IPS-20b (cell line): ENCODE measurements around the gene EED.
"Not testable (repeated sequence)": the region's sequence is repeated elsewhere in the genome, so short reads cannot be mapped to it uniquely, and the experiment has no call there.

Experiments
- H3K27ac ChIP-seq: one replicate; pipeline ENCODE4 v1.5.1; 2013; ENCODE audit warnings: low read length
- H3K27me3 ChIP-seq: 2 replicates; pipeline ENCODE4 v1.6.1; 2013; ENCODE audit warnings: mild to moderate bottlenecking, low read length, inconsistent platforms; ENCODE audit not compliant: insufficient read depth
- H3K36me3 ChIP-seq: 2 replicates; pipeline ENCODE4 v1.6.1; 2013; ENCODE audit warnings: low read depth, mild to moderate bottlenecking, inconsistent platforms, low read length, moderate library complexity; ENCODE audit not compliant: insufficient read depth
- H3K4me1 ChIP-seq: 2 replicates; pipeline ENCODE4 v1.6.1; 2013; ENCODE audit warnings: mild to moderate bottlenecking, control low read depth, inconsistent platforms, low read length, moderate library complexity; ENCODE audit not compliant: insufficient read depth
- H3K4me3 ChIP-seq: 2 replicates; pipeline ENCODE4 v1.5.1; 2013; ENCODE audit warnings: mild to moderate bottlenecking, low read length, inconsistent platforms
- H3K9ac ChIP-seq: 2 replicates; pipeline ENCODE4 v1.6.1; 2013; ENCODE audit warnings: low read depth, mild to moderate bottlenecking, inconsistent platforms, low read length, moderate library complexity
- H3K9me3 ChIP-seq: 2 replicates; pipeline ENCODE4 v1.6.1; 2013; ENCODE audit warnings: mild to moderate bottlenecking, low read depth, low read length, inconsistent platforms; ENCODE audit not compliant: insufficient read depth

The EED gene

GRCh38 chr11:86222081-86222480, 22.5 kb upstream of the EED start:
- Histone ChIP-seq H3K9ac (no peak overlapping the region), H3K36me3 (no peaks in the 10 kb centered on the region), H3K4me1 (no peaks in the 10 kb centered on the region), H3K27me3 (no peaks in the 10 kb centered on the region), H3K4me3 (no peak overlapping the region), H3K27ac (no peak overlapping the region), H3K9me3 (peaks cover 6% of the 10 kb centered on the region; the same call in 1 of the 2 replicates)

- not testable (repeated sequence) for H3K27ac ChIP-seq, H3K4me3 ChIP-seq, H3K27me3 ChIP-seq, H3K9me3 ChIP-seq, H3K36me3 ChIP-seq, H3K9ac ChIP-seq, H3K4me1 ChIP-seq
These were observed 20.0 kb upstream of the EED start for GRCh38 chr11:86224575-86224974.

DNA sequence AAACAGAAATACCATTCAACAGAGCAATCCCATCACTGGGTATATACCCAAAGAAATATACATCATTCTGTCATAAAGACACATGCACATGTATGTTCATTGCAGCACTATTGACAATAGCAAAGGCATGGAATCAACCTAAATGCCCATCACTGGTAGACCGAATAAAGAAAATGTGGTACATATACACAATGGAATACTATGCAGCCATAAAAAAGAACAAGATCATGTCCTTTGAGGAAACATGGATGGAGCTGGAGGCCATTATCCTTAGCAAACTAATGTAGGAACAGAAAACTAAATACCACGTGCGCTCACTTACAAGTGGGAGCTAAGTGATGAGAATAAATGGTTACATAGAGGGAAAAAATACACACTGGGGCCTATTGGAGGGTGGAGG, 19.2 kb upstream of the EED start:
- not testable (repeated sequence) for H3K36me3 ChIP-seq, H3K27ac ChIP-seq, H3K9ac ChIP-seq, H3K4me1 ChIP-seq, H3K9me3 ChIP-seq, H3K4me3 ChIP-seq, H3K27me3 ChIP-seq

GRCh38 chr11:86228269-86229038, 16.1 kb upstream of the EED start:
- Histone ChIP-seq H3K9me3 (peaks cover 6% of the 10 kb centered on the region; the same call in 1 of the 2 replicates), H3K36me3 (no peaks in the 10 kb centered on the region), H3K27me3 (no peaks in the 10 kb centered on the region), H3K9ac (no peak overlapping the region), H3K27ac (no peak overlapping the region), H3K4me1 (no peaks in the 10 kb centered on the region), H3K4me3 (no peak overlapping the region)

DNA sequence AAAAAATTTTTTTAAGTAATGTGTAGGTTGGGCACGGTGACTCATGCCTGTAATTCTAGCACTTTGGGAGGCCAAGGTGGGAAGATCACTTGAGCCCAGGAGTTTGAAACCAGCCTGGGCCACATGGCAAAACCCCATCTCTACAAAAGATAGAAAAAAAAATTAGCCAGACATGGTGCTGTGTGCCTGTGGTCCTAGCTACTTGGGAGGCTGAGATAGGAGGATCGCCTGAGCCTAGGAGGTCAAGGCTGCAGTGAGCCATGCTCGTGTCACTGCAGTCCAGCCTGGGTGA, 15.6 kb upstream of the EED start:
- H3K36me3 ChIP-seq, H3K4me1 ChIP-seq, H3K9ac ChIP-seq, H3K27me3 ChIP-seq, H3K4me3 ChIP-seq, H3K27ac ChIP-seq, H3K9me3 ChIP-seq: not testable (repeated sequence)

GRCh38 chr11:86230179-86230804, 14.3 kb upstream of the EED start:
- Histone ChIP-seq H3K9me3 (peaks cover 2% of the 10 kb centered on the region; the same call in 1 of the 2 replicates), H3K36me3 (no peaks in the 10 kb centered on the region), H3K4me1 (peaks cover 5% of the 10 kb centered on the region; the same call in 1 of the 2 replicates), H3K27ac (no peak overlapping the region), H3K9ac (no peak overlapping the region), H3K4me3 (no peak overlapping the region), H3K27me3 (no peaks in the 10 kb centered on the region)

DNA sequence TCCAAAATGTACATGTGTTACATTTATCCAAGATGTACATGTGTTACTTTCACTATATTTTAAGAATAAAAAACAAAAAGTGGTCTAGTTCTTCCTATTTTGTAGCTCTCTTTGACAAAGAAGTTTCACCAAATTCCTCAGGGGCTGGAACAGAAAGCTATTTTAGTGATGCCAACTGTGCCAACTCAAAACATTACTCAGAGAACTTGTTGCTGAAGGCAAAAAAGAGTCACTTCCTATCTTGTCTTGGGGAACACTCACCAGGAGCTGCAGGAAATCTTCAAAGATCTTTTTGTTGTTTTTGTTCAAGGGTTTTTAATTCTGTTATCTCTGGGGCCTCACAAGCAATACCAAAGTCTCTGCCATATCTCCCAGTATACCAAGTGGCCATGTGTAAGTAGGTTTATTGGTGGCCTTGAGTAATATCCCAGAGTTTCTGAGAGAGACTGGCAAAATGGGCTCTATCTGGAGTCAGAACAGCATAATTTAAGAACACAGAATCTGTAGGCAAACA, 13.6 kb upstream of the EED start:
- no peak overlapping the region for H3K4me3 ChIP-seq
- H3K27me3 ChIP-seq: no peaks in the 10 kb centered on the region
- H3K36me3 ChIP-seq: no peaks in the 10 kb centered on the region
- H3K9me3 ChIP-seq: no peaks in the 10 kb centered on the region
- no peak overlapping the region for H3K9ac ChIP-seq
- H3K4me1 ChIP-seq: peaks cover 5% of the 10 kb centered on the region; the same call in 1 of the 2 replicates
- H3K27ac ChIP-seq: no peak overlapping the region

- Histone ChIP-seq H3K4me1 (peaks cover 5% of the 10 kb centered on the region; the same call in 1 of the 2 replicates), H3K9ac (no peak overlapping the region), H3K4me3 (no peak overlapping the region), H3K36me3 (no peaks in the 10 kb centered on the region), H3K27ac (no peak overlapping the region), H3K9me3 (no peaks in the 10 kb centered on the region), H3K27me3 (no peaks in the 10 kb centered on the region)
These were observed 12.0 kb upstream of the EED start for GRCh38 chr11:86232556-86232955.

DNA sequence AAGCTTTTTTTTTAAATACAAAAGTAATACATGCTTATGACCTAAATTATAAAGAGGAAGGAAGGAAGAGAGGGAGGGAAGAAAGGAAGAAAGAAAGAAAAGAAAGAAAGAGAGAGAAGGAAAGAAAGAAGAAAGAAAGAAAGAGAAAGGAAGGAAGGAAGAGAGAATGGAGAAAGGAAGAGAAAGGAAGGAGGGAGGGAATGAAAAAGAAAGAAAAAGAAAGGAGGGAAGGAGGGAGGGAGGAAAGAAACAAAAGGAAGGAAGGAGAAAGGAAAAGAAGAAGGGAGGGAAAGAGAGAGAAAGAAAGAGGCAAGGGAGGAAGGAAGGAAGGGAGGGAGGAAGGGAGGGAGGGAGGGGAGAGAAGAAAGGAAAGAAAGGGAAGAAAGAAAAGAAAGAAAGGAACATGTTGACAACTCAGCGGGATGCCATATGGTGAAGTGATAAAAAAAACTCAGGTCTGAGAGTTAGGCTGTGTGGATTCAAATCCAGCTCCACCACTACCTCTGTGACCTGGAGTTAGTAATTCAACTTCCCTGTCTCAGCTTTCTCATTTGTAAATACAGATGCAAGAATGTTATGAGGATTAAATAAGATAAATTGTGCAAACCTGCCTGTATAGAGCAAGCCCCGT, 9.6 kb upstream of the EED start:
- Histone ChIP-seq H3K27me3 (no peaks in the 10 kb centered on the region), H3K4me3 (no peak overlapping the region), H3K9ac (no peak overlapping the region), H3K9me3 (no peaks in the 10 kb centered on the region), H3K27ac (no peak overlapping the region), H3K36me3 (no peaks in the 10 kb centered on the region), H3K4me1 (peaks cover 5% of the 10 kb centered on the region; the same call in 1 of the 2 replicates)

GRCh38 chr11:86237267-86237804, 7.2 kb upstream of the EED start:
- no peak overlapping the region for H3K27ac ChIP-seq
- no peaks in the 10 kb centered on the region for H3K27me3 ChIP-seq
- H3K36me3 ChIP-seq: no peaks in the 10 kb centered on the region
- H3K9ac ChIP-seq: no peak overlapping the region
- peaks cover 5% of the 10 kb centered on the region; the same call in 1 of the 2 replicates for H3K4me1 ChIP-seq
- H3K4me3 ChIP-seq: no peak overlapping the region
- H3K9me3 ChIP-seq: no peaks in the 10 kb centered on the region

DNA sequence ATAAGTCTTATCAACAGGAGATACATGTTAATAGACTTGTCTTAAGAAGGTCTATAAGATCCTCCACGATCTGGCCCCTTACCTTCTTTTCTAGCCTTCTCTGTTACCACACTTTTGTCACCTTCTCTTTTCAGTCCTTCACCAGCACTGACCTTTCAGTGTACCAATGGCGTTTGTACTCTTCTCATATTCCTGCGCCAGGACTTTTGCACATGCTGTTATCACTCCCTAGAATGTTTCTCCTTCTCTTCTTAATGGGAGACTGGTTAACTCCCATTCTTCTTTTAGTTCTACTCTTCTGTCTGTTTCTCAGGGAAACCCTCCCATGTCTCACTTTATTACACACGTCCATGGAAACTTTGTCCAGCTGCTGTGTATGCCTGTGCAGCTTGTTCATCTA, 4.4 kb upstream of the EED start:
- Histone ChIP-seq H3K4me3 (no peak overlapping the region), H3K9me3 (no peaks in the 10 kb centered on the region), H3K27ac (no peak overlapping the region), H3K27me3 (no peaks in the 10 kb centered on the region), H3K36me3 (no peaks in the 10 kb centered on the region), H3K4me1 (0 out of 2 replicates have a peak, but pooled peaks cover 4% of the 10 kb centered on the region), H3K9ac (no peak overlapping the region)
